IMR-90 (cell line): Measurements from ENCODE around the gene ARSJ. TPM values are rescaled to one million over a fixed set of nuclear protein-coding genes. Genes with fewer than 3 reads are reported as not detected.

Source experiments
- ATAC-seq: fragments of 200-7000 bp; cut with Tn5 transposase; 2 replicates; pipeline ENCODE4 v1.9.1; 2020; ENCODE audit warnings: low read depth, mild to moderate bottlenecking, moderate library complexity
- BruUV-seq: library from RNA; stranded (reverse); fragments of 400-500 nt; replicated peaks from 2 replicates; lab custom pipeline; 2021; lab: Mats Ljungman, UMichigan
- CTCF ChIA-PET: fragments of 300-600 bp; formaldehyde crosslinking; extraction: SDS; loops from one replicate; lab custom pipeline; 2021; ENCODE audit warnings: antibody characterized with exemption; lab: Yijun Ruan, JAX
- POLR2A ChIA-PET: fragments of 300-600 bp; sonication (Branson Sonifier 250); formaldehyde crosslinking; loops from one replicate; lab custom pipeline; 2022; ENCODE audit warnings: antibody characterized with exemption; ENCODE audit not compliant: unreplicated experiment; lab: Charles Lee
- DNase-seq: peaks from one replicate; pipeline ENCODE4 v3.0.0; 2013
- H2AFZ ChIP-seq: replicated peaks from 2 replicates; pipeline ENCODE3; 2013; ENCODE audit warnings: low read length, mild to moderate bottlenecking; ENCODE audit not compliant: poor library complexity
- H2AK5ac ChIP-seq: 2 replicates; pipeline ENCODE4 v1.6.1; 2013; ENCODE audit warnings: low read depth, low read length, inconsistent platforms
- H2AK9ac ChIP-seq: replicated peaks from 2 replicates; pipeline ENCODE3; 2013; ENCODE audit warnings: mild to moderate bottlenecking, low read depth, low read length, moderate library complexity; ENCODE audit not compliant: poor library complexity
- H2BK120ac ChIP-seq: 2 replicates; pipeline ENCODE4 v1.6.1; 2013; ENCODE audit warnings: low read depth, low read length, inconsistent platforms
- H2BK15ac ChIP-seq: 3 replicates; pipeline ENCODE4 v1.6.1; 2013; ENCODE audit warnings: low read depth, low read length, inconsistent platforms
- H2BK20ac ChIP-seq: 2 replicates; pipeline ENCODE4 v1.6.1; 2013; ENCODE audit warnings: low read depth, mild to moderate bottlenecking, inconsistent platforms, low read length, moderate library complexity
- H2BK5ac ChIP-seq: 2 replicates; pipeline ENCODE4 v1.6.1; 2013; ENCODE audit warnings: mild to moderate bottlenecking, low read depth, low read length, inconsistent platforms; ENCODE audit not compliant: poor library complexity, severe bottlenecking
- H3K14ac ChIP-seq: replicated peaks from 2 replicates; pipeline ENCODE4 v1.6.1; 2013; ENCODE audit warnings: low read depth, low read length, inconsistent platforms
- H3K18ac ChIP-seq: 2 replicates; pipeline ENCODE4 v1.6.1; 2013; ENCODE audit warnings: low read depth, low read length, control low read depth
- H3K23ac ChIP-seq: 2 replicates; pipeline ENCODE4 v1.6.1; 2013; ENCODE audit warnings: low read depth, low read length, inconsistent platforms
- H3K27ac ChIP-seq: 2 replicates; pipeline ENCODE4 v1.5.1; 2013; ENCODE audit warnings: mild to moderate bottlenecking, control low read depth, low read length; ENCODE audit not compliant: insufficient read depth
- H3K27me3 ChIP-seq: 2 replicates; pipeline ENCODE4 v1.6.1; 2013; ENCODE audit warnings: low read length; ENCODE audit not compliant: control insufficient read depth, insufficient read depth
- H3K36me3 ChIP-seq: 2 replicates; pipeline ENCODE4 v1.6.1; 2013; ENCODE audit warnings: low read length, mixed read lengths; ENCODE audit not compliant: control insufficient read depth, insufficient read depth
- H3K4ac ChIP-seq: 2 replicates; pipeline ENCODE4 v1.6.1; 2013; ENCODE audit warnings: low read depth, low read length, inconsistent platforms
- H3K4me1 ChIP-seq: 2 replicates; pipeline ENCODE4 v1.6.1; 2013; ENCODE audit warnings: low read length, mixed read lengths; ENCODE audit not compliant: control insufficient read depth, insufficient read depth
- H3K4me2 ChIP-seq: 2 replicates; pipeline ENCODE4 v1.6.1; 2013; ENCODE audit warnings: low read depth, mild to moderate bottlenecking, control low read depth, low read length, moderate library complexity
- H3K4me3 ChIP-seq: 2 replicates; pipeline ENCODE4 v1.5.1; 2013; ENCODE audit warnings: low read depth, mild to moderate bottlenecking, control low read depth, low read length, moderate library complexity; ENCODE audit not compliant: insufficient read depth
- H3K56ac ChIP-seq: 2 replicates; pipeline ENCODE4 v1.6.1; 2013; ENCODE audit warnings: low read length, inconsistent platforms; ENCODE audit not compliant: insufficient read depth; ENCODE audit errors: extremely low read depth
- H3K79me1 ChIP-seq, 2 experiments: 2 replicates each; pipeline ENCODE4 v1.6.1; 2013; ENCODE audit warnings: low read length in 2 of 2, inconsistent platforms in 1 of 2, low read depth in 1 of 2
- H3K9ac ChIP-seq: 2 replicates; pipeline ENCODE4 v1.6.1; 2013; ENCODE audit warnings: low read depth, low read length, control low read depth
- H3K9me1 ChIP-seq: 2 replicates; pipeline ENCODE4 v1.6.1; 2013; ENCODE audit warnings: low read length, inconsistent platforms; ENCODE audit not compliant: insufficient read depth
- H3K9me3 ChIP-seq: 2 replicates; pipeline ENCODE4 v1.6.1; 2013; ENCODE audit warnings: low read length; ENCODE audit not compliant: control insufficient read depth, insufficient read depth
- H4K20me1 ChIP-seq: 2 replicates; pipeline ENCODE4 v1.6.1; 2013; ENCODE audit warnings: low read length, inconsistent platforms; ENCODE audit not compliant: insufficient read depth
- H4K5ac ChIP-seq: 2 replicates; pipeline ENCODE4 v1.6.1; 2013; ENCODE audit warnings: mild to moderate bottlenecking, low read depth, low read length, control low read depth
- H4K8ac ChIP-seq, 2 experiments: 2 replicates each; pipeline ENCODE4 v1.6.1; 2013; ENCODE audit warnings: low read depth in 2 of 2, low read length in 2 of 2, control low read depth in 1 of 2, inconsistent platforms in 1 of 2
- H4K91ac ChIP-seq: 2 replicates; pipeline ENCODE4 v1.6.1; 2013; ENCODE audit warnings: low read depth, low read length, inconsistent platforms; ENCODE audit not compliant: insufficient read depth
- CHD1 ChIP-seq: IDR thresholded peaks from 2 replicates; pipeline ENCODE4 v1.6.1; 2012; ENCODE audit warnings: low read depth, low read length, improper control_type of control experiment
- CTCF ChIP-seq: conservative IDR thresholded peaks from 2 replicates; pipeline ENCODE4 v1.5.1; 2012; ENCODE audit warnings: mild to moderate bottlenecking, low read depth, low read length, improper control_type of control experiment
- RAD21 ChIP-seq: IDR thresholded peaks from 2 replicates; pipeline ENCODE4 v1.6.1; 2012; ENCODE audit warnings: low read length, improper control_type of control experiment
- RFX5 ChIP-seq: IDR thresholded peaks from 2 replicates; pipeline ENCODE4 v1.8.0; 2012; ENCODE audit warnings: low read depth, mild to moderate bottlenecking, low read length, moderate library complexity
- WGBS, 2 experiments: methylation state at CpG; one replicate each; pipeline versions ENCODE4 v1.1.5 to v1.1.7; 2013; ENCODE audit warnings: missing lambda C conversion rate in 2 of 2; ENCODE audit not compliant: insufficient read length in 1 of 2; ENCODE audit errors: extremely low coverage in 2 of 2; 5-methylcytosine and 5-hydroxymethylcytosine counted together
- dilution Hi-C: fragments of 300-500 bp; cut with HindIII; formaldehyde crosslinking; loops from one replicate; pipeline ENCODE4 v1.14.3; 2018; ENCODE audit warnings: low sequenced_read_pairs; ENCODE audit not compliant: unreplicated experiment
- in situ Hi-C: fragments of 300-500 bp; cut with MboI; formaldehyde crosslinking; loops from 3 replicates; pipeline ENCODE4 v1.14.3; 2019; ENCODE audit warnings: low sequenced_read_pairs, inconsistent platforms, mixed read lengths
- intact Hi-C: fragments of 100-400 bp; cut with micrococcal nuclease; formaldehyde crosslinking; loops from 2 replicates; pipeline ENCODE4 v1.10.0; 2022
- polyA plus RNA-seq, 3 experiments: library from polyadenylated mRNA; depleted of rRNA; stranded (reverse); fragments of >200 nt; gene quantifications; 2 replicates each; pipeline ENCODE4 v1.2.3, GENCODE V29; 2012; ENCODE audit warnings: low replicate concordance in 1 of 3
- total RNA-seq: library from RNA; depleted of rRNA; stranded (reverse); fragments of >200 nt; gene quantifications from 2 replicates; pipeline ENCODE4 v1.2.3, GENCODE V29; 2012

Gene ARSJ
- total and polyA plus RNA-seq, 2 of the 4 experiments (the other 2 are of a cell fraction), result 47.7 to 143 TPM

DNA sequence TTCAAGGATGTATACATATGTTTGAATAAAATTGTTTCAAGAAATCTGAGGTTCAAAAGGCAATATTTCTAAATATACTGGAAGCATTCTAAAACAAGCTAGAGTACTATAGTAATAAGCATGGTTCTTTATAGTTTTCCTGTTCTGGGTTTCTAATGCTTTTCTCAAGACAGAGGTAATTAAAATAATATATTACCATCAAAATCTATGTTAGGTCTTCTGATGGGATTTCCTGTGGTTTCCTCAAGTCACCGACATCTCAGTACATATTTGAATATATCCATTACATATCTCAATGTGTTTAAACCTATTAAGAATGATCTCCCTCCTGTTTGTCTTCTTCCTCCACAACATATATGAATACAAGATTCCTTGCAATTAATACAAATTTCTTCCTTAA, 25.6 kb downstream of the ARSJ start:
- Histone ChIP-seq H3K4ac (no peak overlapping the region), H4K5ac (no peak overlapping the region), H3K27me3 (no peaks in the 10 kb centered on the region), H3K27ac (no peak overlapping the region), H3K9me1 (peaks cover 5% of the 10 kb centered on the region; the same call in 1 of the 2 replicates), H4K91ac (no peak overlapping the region), H2AK9ac (no peak overlapping the region), H3K23ac (no peak overlapping the region), H3K4me3 (no peak overlapping the region), H3K9ac (no peak overlapping the region), H3K14ac (no peak overlapping the region), H2BK15ac (no peak overlapping the region), H2BK20ac (no peak overlapping the region), H4K8ac (no peak overlapping the region), H3K36me3 (peaks cover 10% of the 10 kb centered on the region), H4K20me1 (no peaks in the 10 kb centered on the region), H2BK120ac (no peak overlapping the region), H3K56ac (no peak overlapping the region), H3K4me2 (no peak overlapping the region), H3K4me1 (peaks cover 10% of the 10 kb centered on the region), H3K18ac (no peak overlapping the region), H2AFZ (no peak overlapping the region), H2AK5ac (no peak overlapping the region), H3K9me3 (no peaks in the 10 kb centered on the region), H3K79me1 (peaks cover 18 to 53% of the 10 kb centered on the region in 2 experiments), H2BK5ac (no peak overlapping the region)
- no peak for ATAC-seq
- WGBS, 2 experiments, result no CpG with 5 or more reads among the region's 1 CpG
- in situ Hi-C loops, result no loop called here
- no peak for DNase-seq
- no TSS peak for BruUV-seq
- ChIA-PET CTCF (no interaction called here), POLR2A (no interaction called here)
- no peak for TF ChIP-seq RFX5
- no peak for TF ChIP-seq CHD1
- no peak for TF ChIP-seq CTCF
- no peak for TF ChIP-seq RAD21
- intact Hi-C loops, result loop anchor here (5.0 kb wide), 1 partner anchor 562 kb away; no protein-coding TSS in a partner anchor
- dilution Hi-C loops, result no loop called here
